Effector CD8-positive, alpha-beta T cell (primary cell): ENCODE results near the gene FBF1.
A peak's percentile ranks its signal among the peaks of the same experiment; 100 is the strongest.
"Not testable (repeated sequence)": the region's sequence is repeated elsewhere in the genome, so short reads cannot be mapped to it uniquely, and the experiment has no call there.

Source experiments
- DNase-seq: peaks from one replicate; lab custom pipeline; 2025; lab: John Stamatoyannopoulos, UW

The FBF1 gene

DNA sequence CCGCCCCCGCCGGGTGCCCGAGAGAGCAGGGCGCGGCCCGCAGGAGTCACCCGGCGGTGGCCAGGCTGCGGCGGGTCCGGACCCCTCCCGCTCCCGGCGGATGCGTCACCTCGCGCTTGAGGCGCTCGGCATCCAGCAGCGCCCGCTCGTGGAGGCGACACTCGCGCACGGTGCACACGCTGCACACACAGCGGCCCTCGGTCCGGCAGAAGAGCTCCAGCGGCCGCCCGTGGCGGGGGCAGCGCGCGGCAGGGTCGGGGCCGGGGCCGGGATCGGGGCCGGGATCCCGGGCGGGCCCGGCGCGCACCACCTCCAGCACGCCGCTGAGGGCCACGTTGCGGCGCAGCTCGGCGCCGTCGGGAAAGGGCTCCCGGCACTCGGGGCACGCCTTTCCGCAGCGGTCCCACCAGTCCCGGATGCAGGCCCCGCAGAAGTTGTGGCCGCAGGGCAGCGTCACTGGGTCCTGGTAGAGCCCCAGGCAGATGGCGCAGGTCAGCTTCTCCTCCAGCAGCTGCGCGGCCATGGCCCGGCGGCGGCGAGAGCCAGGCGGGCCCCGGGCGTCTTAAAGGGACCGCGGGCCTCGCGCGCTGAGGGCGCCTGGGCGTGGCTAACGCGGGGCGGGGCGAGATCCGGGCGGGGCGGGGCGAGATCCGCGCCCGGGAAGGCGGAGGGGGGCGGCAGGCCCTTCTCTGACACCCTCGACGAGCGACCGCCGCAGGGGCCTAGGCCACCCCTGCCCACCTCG, 44.3 kb downstream of the FBF1 start, which contains the start of gene TRIM65:
Gene TRIM65 (minus strand): TSS at position 537 of the 745 bp plus-strand sequence. CDS start 14 bp downstream, at position 523.
- peak; percentile 66 for DNase-seq

DNA sequence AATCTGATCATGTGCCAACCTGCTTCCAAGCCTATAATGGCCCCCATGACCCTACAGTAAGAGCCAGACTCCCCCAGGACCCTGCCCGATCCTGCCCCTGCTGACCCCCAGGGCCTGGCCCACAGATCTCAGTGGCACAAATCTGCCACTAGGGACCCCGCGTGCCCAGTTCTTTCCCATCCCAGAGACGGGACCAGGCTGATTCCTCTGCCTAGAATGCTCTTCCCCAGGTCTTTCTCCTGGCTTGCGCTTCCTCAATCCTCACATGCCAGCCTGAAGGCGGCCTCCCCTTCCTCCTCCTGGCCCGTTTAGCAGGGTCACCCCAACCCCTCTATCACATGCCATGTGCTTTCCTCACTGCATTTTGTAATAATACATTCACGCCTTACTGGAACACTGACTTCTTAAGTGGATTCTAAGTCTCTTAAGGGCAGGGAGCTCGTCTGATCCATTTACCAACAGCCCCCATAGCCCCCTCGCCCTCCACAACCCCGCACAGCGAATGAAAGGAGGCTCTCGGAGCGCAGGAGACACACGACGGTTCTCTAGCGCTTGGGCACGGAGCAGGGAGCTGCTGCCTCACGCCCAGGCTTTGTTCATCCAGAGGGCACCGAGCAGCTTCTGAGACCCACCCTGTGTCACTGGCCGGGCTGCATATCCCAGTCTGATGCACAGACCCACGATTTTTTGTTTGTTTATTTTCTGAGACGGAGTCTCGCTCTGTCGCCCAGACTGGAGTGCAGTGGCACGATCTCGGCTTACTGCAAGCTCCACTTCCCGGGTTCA, 45.3 kb downstream of the FBF1 start:
- no peak for DNase-seq

DNA sequence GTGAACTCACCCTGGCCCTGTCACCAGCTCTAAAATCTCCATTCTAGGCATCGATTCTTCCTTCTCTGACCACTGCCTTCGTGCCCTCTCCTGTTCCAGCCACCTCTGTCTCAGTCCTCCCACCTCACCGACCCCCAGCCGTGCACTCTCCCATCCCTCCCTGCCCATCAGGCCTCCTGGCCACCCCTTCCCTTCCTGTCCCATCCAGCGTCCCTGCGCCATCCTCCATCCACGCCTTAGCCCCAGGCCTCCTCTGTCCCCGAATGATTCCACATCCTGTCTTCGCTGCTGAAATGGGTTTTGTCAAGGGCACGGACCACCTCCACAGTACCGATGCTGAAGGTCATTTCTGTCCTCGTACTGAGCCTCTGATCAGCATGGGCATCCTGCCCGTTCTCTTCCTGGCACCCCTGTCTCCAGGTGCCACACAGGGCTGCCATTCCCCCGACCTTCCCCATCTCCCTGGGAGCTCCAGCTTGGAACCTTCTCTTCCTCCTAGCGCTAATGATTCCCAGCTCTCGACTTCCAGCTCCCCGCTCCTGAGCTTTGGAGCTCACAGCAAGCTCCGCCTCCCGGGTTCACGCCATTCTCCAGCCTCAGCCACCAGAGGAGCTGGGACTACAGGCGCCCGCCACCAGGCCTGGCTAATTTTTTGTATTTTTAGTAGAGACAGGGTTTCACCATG, 46.7 kb downstream of the FBF1 start:
- no peak for DNase-seq

DNA sequence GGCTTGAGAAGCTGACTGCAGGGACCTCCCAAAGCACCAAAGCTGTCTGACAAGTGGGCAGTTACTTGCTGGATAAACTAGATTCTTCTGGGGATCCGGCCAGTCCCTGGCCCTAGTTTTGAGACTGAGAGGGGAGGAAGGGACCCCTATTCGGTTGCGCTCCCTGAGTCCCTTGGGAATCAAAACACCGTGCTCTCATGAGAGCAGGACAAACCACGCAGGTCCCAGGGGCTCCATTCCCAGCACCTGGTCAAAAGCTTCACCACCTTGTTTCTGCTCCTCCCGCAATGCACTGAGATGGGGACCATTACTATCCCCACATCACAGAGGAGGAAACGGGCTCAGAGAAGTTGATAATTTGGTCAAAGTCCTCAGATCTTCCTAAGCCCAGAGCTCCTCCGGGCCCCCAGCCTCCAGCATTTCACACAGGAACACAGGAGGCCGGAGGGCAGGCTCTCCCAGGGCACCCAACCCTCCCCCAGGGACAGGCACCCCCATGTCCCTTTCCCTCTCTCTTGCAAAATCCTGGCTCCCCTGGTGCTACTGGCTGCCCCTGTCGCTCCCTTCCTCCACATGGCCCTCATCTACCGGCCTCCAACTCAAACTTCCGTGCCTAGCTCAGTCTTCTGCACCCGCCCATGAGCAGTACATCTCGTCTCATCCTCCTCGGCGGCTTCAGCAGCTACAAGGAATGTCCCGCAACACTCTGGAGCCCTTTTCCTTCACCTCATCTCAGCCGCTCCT, 47.4 kb downstream of the FBF1 start:
- DNase-seq: no peak

DNA sequence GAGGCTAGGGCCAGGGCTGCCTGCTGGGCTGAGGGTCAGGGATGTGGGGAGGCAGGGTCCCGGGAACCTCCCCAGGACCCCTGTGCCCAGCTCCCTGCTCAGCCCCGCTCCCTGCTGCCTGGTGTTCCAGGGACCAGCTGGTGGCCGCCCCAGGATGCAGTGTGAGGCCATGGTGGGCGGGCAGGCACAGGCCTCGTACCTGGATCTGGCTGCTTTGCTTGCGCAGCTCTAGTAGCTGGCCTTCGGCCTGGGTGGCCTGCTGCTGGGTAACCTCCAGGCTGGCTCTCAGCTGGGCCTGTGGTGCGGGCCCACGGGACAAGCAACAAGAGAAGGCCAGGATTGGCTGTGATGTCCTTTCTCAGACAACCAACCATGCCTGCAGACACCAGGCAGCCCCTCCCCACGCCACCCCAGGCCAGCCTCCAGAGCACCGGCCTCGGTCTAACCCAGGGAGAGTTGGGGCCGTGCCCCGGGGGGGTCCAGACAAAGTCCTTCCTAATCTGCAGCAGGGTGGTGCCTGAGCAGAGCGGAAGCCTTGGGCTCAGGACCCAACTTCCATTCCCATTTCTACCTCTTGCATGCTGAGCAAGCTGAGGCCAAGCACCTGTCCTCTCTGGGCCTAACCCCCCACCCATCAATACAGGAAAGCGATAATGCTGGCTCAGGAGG, 48.2 kb downstream of the FBF1 start:
- DNase-seq: no peak

DNA sequence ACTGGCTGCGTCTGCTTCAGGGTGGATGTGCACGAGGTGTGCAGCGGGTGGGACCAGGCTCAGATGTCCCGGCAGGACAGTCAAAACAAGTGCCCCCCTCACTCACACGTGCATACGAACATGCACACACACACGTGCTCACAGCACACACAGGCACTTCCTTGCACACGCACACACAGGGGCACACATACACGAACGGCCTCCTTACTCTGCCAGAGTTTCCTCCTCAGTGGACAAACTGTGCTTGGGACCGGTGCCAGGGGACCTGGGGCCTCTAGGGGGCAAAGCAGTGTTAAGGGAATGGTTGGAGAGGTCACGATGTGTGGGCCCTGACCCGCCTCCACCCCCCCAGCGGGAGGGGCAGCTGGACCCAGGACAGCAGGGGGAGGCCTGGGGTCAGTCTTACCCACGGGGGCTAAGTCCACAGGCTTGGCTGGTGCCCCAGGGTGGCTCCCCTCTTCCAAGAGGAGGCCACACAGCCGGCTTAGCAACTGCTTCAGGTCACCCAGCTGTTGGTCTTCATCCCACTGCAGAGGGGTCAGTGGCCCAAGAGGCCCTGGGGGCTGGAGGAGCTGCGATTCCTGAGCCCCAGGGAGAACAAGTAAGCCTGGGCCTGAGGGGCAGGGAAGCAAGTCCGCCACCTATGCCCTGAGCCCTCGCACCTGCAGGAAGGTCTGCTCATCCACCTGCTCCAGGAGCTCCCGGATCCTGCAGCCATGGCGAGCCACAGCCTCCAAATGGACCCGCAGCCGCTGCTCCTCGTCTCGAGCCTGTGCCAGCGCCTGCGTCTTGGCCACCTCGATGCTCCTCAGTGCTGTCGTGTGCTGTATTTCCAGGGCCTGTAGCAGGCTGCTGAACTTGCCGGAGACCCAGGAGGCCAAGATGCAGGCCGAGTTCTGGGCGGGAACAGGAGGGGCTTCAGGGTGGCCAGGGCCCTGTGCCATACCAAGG, 49.0 kb downstream of the FBF1 start:
- DNase-seq: no peak

DNA sequence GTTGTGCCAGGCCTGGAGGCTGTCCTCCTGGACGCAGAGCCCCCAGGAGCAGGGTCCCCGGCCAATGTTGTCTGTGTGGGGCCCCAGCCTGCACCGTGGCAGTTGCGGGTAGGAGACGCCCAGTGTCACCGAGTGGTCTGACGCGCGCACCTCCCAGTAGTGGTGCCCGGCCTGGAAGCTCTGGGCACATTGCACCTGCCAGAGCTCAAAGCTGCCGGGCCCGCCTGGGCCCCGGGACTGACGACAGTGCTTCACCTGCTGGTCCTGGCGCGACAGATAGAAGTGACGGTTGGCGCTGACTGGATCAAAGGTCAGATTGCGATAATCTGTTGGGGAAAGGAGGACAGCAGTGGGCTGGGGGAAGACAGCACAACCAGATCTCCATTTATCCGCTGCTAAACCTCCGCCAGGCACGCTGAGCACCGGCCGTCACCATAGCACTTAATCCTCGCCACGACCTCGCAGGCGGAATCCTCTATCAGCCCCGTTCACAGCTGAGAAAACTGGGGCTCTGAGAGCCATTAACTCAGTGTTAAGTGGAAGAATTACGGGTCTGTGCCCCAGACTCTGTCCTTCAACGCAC, 49.7 kb downstream of the FBF1 start:
- no peak for DNase-seq

DNA sequence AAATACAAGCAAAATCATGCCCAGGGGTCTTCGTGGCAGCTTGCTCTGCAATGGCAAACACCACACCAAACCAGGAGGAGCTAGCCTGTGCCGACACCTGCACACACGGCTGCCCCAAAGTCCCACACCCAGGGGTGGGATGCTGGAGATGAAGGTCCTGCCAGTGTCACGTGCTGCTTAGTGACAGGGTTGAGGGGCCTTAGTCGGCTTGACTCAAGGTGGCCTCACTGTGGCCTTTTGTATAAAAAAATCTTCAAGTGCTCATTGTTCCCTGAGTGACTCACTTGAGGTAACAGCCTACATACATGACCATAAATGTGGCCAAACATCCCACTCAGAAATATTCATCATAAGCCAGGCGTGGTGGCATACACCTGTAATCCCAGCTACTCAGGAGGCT, 51.4 kb downstream of the FBF1 start:
- DNase-seq: no peak

DNA sequence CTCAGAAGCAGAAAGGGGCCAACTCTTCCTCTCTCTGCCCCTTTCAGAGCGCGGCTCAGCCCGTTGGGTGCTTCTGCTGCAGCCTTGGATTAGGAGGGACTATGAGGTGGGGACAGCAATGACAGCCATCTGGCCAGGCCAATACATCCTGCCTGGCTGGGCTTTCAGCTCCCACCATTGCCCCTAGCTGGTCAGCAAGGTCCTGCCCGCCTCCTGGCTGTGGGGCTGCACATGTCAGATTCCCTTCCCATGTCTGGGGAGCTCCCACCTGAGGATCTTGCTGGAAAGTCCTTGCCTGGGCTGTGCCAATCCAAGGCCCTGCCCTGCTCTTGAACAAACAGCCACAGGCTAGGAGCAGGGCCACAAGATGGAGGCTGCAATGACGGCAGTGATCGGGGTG, 52.4 kb downstream of the FBF1 start:
- no peak for DNase-seq

DNA sequence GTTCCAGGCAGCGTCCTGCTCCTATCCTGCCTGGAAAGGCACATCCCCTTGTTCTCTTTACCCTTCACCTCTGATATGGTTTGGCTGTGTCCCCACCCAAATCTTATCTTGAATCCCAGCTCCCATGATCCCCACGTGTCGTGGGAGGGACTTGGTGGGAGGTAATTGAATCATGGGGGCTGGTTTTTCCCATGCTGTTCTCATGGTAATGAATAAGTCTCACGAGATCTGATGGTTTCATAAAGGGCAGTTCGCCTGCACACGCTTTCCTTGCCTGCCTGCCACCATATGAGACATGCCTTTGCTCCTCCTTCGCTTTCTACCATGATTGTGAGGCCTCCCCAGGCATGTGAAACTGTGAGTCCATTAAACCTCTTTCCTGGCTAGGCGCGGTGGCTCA, 55.0 kb downstream of the FBF1 start:
- not testable (repeated sequence) for DNase-seq

DNA sequence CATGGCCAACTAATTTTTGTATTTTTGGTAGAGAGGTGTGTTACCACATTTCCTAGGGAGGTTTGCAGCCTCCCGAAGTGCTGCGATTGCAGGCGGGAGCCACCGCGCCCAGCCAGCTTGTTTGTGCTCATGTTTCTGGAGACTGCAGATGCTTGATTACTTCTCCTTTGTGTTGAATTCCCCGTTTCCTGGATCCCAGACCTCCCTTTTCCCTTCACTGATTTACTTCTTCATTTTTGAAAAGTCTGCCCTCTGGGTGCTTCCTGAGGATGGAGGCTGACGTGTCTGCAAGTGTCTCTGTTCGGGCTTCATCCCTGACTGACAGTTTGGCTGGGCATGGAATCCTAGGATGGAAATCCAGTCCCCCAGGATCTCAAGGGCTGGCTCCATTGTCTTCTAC, 55.4 kb downstream of the FBF1 start:
- DNase-seq: no peak

DNA sequence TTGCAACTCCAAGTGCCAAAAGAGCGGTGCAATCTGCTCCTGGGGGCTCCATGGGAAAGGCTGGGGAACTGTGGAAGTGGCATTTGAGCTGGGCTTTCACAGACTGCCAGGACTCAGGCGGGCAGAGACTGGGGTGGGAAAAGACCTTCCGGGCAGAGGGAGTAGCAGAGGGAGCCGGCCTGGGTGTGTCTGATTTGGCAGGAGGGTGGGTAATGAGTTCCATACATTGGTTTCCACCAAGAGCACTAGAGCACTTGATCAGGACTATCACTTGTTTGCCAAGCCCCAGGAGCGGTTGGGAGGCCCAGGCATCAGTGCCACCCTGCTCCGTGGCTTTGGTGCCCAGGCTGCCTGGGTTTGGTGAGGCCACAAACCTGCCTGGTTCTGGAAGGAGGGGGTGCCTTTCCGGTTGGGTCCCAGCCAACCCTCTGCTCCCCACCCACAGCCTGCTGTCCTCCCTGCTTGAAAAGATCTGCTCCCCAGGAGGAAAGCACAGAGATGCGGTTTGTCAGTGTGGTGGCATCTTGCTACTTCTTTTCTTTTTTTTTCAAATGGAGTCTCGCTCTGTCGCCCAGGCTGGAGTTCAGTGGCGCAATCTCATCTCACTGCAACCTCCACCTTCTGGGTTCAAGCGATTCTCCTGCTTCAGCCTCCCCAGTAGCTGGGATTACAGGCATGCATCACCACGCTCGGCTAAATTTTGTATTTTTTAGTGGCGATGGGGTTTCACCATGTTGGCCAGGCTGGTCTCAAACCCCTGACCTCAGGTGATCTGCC, 59.0 kb downstream of the FBF1 start:
- no peak for DNase-seq

DNA sequence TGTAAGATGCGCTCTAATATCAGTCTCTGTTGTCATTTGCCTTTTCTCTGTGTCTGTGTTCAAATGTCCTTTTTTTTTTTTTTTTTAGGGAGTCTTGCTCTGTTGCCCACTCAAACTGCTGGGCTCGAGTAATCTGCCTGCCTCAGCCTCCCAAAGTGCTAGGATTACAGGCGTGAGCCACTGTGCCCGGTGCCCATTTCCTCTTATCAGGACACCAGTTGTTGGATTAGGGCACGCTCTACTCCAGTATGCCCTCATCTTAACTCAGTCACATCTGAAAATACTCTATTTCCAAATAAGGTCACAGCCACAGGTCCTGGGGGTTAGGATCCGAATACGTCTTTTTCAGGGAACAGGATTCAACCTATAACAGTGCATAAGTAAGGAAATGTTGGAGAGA, 60.6 kb downstream of the FBF1 start:
- DNase-seq: no peak

DNA sequence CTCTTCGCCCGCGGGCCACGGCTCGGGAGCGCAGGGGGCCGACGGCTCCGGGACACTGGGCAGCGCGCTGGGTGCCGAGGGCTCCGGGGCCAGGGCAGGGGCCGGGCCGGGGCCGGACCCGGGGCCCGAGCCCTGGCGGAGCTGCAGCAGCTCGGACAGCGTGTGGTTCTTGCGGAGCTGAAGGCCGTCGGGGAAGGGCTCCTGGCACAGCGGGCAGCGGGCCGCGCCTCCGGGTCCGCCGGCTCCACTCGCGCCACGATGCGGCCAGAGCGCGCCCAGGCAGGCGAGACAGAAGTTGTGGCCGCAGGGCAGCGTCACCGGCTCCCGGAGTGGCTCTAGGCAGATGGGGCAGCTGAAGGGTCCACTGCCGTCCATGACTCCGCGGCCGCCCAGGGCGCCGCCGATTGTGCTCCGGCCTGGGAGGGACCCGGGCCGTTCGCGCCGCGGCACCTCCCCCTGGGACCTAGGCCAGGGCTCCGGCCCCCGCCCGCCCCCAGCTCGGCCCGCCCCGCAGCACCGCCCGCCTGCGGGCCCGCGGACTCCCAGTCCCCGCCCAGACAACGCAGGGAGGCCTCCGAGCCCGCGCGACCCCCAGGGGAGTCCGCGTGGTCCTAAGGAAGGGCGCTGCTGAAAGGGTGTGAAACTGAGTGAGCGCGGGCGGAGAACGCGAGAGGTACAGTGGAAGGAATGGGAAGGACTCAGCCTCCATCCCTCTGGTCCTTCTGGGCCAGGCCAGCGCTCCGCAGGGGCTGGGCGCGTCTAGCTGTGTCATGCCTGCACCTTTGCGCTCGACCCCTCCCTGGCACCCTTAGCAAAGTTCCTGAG, 62.5 kb downstream of the FBF1 start, which contains the start of gene TRIM47:
Gene TRIM47 (minus strand): TSS at position 408 of the 825 bp plus-strand sequence. CDS start 33 bp downstream, at position 375.
- no peak for DNase-seq

DNA sequence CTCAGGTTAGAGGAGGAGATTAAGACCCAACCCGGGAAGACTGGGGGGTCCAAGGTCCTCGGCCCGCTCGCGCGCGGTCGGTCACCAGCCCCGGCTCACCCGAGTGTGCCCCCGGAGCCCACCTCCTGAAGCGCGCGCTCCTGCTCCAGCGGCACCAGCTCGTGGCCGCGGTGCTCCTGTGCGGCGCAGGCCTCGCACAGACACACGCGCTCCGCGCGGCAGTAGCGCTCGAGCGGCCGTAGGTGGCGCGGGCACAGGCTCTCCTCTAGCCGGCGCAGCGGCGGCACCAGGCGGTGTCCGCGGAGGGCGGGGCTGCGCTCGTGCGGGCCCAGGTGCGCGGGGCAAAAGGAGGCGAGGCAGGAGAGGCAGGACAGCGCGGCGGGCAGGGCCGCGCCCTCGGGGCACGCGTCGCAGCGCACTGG, 63.1 kb downstream of the FBF1 start:
- DNase-seq: peak; percentile 49

DNA sequence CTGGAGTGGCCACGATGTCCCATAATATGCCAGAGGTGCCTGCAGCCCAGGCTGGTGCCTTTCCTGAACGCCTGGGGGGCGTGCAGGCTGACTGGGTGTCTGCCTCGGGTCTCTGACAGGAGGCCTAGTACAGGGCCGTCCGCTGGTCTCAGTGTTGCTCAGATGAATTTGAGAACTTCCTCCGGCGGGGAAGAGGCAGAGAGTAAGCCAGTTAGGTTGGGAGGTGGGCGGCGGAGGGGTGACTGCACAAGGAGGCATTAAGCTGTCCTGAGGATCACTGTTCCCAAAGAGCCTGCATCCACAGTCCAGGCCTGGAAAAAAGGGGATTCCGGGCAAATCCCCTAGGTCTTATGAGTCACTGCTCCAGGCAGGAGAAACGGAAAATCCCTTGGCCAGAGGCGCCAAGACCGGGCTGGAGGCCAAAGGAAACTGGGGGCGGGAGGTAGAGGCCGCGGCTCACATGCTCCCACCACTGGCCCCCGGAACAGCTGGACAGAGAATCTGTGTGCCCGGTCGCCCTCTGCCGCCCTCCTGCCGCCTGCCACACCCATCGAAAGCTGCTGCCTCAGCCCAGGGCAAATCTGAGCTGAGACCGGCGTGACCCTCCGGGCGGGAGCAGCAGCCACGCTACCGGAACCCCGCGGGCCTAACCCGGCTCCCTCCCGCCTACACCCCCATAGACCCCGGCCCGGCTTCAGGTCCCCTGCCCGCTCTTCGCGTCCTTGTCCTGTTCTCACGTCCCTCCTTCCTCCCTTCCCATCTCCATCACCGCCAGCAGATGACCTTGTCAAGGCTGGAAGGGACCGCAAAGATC, 63.7 kb downstream of the FBF1 start:
- no peak for DNase-seq
